Measurements from ENCODE around the gene NUMA1. TPM values are rescaled to one million over a fixed set of nuclear protein-coding genes. Genes with fewer than 3 reads are reported as not detected.

The NUMA1 gene
- total and polyA plus RNA-seq, 2 of the 8 experiments (the other 6 are each of a cell fraction or from before 2014, with no cell fraction given): 101 to 107 TPM

GRCh38 chr11:72103754-72104167 is 23.4 kb upstream of the NUMA1 start:
- FAIRE-seq (no peak), DNase-seq (ENCODE audit: low read depth in 1 of 2, low spot score in 2 of 2) (no peak)
- peak overlapping the region; percentile 70 for H4K91ac ChIP-seq (replicated peaks; ENCODE audit: insufficient read length, low read length)
- H2AFZ ChIP-seq (ENCODE audit: low read length): 0 out of 2 replicates have a peak overlapping the region, but pooled peaks have one; percentile 70
- ChIA-PET CTCF (ENCODE audit: partially characterized antibody) (interaction anchor here (1.2 kb wide), 2 partner anchors 14 to 29 kb away, joined by 3 read pairs; no protein-coding TSS in a partner anchor), POLR2A (ENCODE audit: partially characterized antibody) (interaction anchor here (1.1 to 14.4 kb wide), 5 partner anchors 9 to 328 kb away, joined by 3 to 144 read pairs (median 41); partner anchors contain the start of genes ANAPC15, INPPL1 and LRRC51)
- peak overlapping the region; percentile 80 to 91 for H3K4me2 ChIP-seq (ENCODE audit: insufficient read depth in 1 of 2, low read depth in 2 of 2, low read length in 2 of 2)
- peak overlapping the region; percentile 97 for H4K8ac ChIP-seq (ENCODE audit: extremely low read depth, insufficient read depth, low read length)
- peaks cover 10 to 34% of the 10 kb centered on the region in 2 experiments for H3K79me2 ChIP-seq (ENCODE audit: control insufficient read depth in 1 of 2, insufficient read depth in 2 of 2, low read length in 2 of 2)
- peaks cover 8 to 12% (median 9%) of the 10 kb centered on the region in 4 experiments; a peak in 7 of 8 replicates for H3K36me3 ChIP-seq (ENCODE audit: control insufficient read depth in 2 of 4, insufficient read depth in 4 of 4, low read length in 3 of 4)
- TF ChIP-seq POU5F1 (IDR thresholded peaks at IDR 0.05; ENCODE audit: low read depth, low read length) (no peak), ZNF274 (IDR thresholded peaks at IDR 0.05; ENCODE audit: borderline replicate concordance, extremely low read depth, low read length) (no peak), CBX8 (IDR thresholded peaks at IDR 0.05; ENCODE audit: borderline replicate concordance, low read depth, low read length) (no peak), CHD2 (IDR thresholded peaks at IDR 0.05; ENCODE audit: low read length) (no peak), SUZ12 (IDR thresholded peaks at IDR 0.05; ENCODE audit: low read length) (no peak), SP2 (IDR thresholded peaks at IDR 0.05; ENCODE audit: low read length) (no peak), CBX5 (IDR thresholded peaks at IDR 0.05; ENCODE audit: low read depth, low read length) (no peak), NANOG (IDR thresholded peaks at IDR 0.05; ENCODE audit: insufficient read depth, low read depth, low read length, poor library complexity, severe bottlenecking) (no peak), ASH2L (IDR thresholded peaks at IDR 0.05; ENCODE audit: low read length) (no peak), FOSL1 (IDR thresholded peaks at IDR 0.05; ENCODE audit: insufficient read depth, low read depth, low read length) (no peak), TCF12 (IDR thresholded peaks at IDR 0.05; ENCODE audit: low read depth, low read length) (no peak)
- H2BK15ac ChIP-seq (ENCODE audit: low read length): no peak overlapping the region
- peak overlapping the region; percentile 49 for H4K5ac ChIP-seq (ENCODE audit: insufficient read length, low read depth, low read length)
- H3K27me3 ChIP-seq (replicated peaks in 1 of 4; ENCODE audit: control insufficient read depth in 3 of 4, extremely low read depth in 1 of 4, insufficient read depth in 3 of 4, low read length in 3 of 4): no peaks in the 10 kb centered on the region
- H3K79me1 ChIP-seq (ENCODE audit: low read depth, low read length): peaks cover 13% of the 10 kb centered on the region
- peaks cover 6% of the 10 kb centered on the region for H3K23me2 ChIP-seq (ENCODE audit: low read depth, low read length)
- H3K14ac ChIP-seq (ENCODE audit: insufficient read length): no peak overlapping the region
- H3K27ac ChIP-seq (ENCODE audit: low read depth, low read length): peak overlapping the region; percentile 82
- peak overlapping the region; percentile 41 for H2BK12ac ChIP-seq (ENCODE audit: low read depth, low read length)
- no peak overlapping the region for H2BK20ac ChIP-seq (ENCODE audit: low read length)
- H3K18ac ChIP-seq (ENCODE audit: extremely low read depth, low read length): no peak overlapping the region
- H3K4me1 ChIP-seq (replicated peaks in 1 of 4; ENCODE audit: control insufficient read depth in 3 of 4, insufficient read depth in 4 of 4, low read length in 3 of 4): peaks cover 3 to 14% (median 5%) of the 10 kb centered on the region in 4 experiments; a peak in 6 of 7 replicates
- H3K9me3 ChIP-seq (ENCODE audit: insufficient read depth in 2 of 2, low read depth in 1 of 2, low read length in 1 of 2): no peaks in the 10 kb centered on the region
- H4K20me1 ChIP-seq (replicated peaks in 1 of 2; ENCODE audit: control insufficient read depth in 1 of 2, insufficient read depth in 2 of 2, low read length in 2 of 2): peaks cover 0 to 7% of the 10 kb centered on the region in 2 experiments
- H3K23ac ChIP-seq (ENCODE audit: insufficient read length): no peak overlapping the region
- peak overlapping the region; percentile 69 for H3K4ac ChIP-seq (replicated peaks; ENCODE audit: insufficient read length, low read depth, low read length)
- H2BK5ac ChIP-seq (ENCODE audit: low read depth, low read length): peak overlapping the region; percentile 79; the same call in 1 of the 2 replicates
- no peak overlapping the region for H2AK5ac ChIP-seq (ENCODE audit: low read depth, low read length)
- no peak overlapping the region for H3K56ac ChIP-seq (replicated peaks; ENCODE audit: insufficient read length, low read depth, low read length)
- H3K9ac ChIP-seq (replicated peaks in 1 of 4; ENCODE audit: extremely low read depth in 1 of 4, low read depth in 3 of 4, low read length in 3 of 4): peak overlapping the region in 3 of 4 experiments; percentile 51 to 73 (median 59); a peak in 6 of 7 replicates
- WGBS, 2 experiments (ENCODE audit: extremely low coverage in 1 of 2, insufficient coverage in 1 of 2, insufficient read length in 1 of 2, insufficient replicate concordance in 2 of 2, low coverage in 1 of 2, low lambda C conversion rate in 2 of 2, missing lambda C conversion rate in 1 of 2): 80% methylated on average over 11 of the region's 11 CpGs; no CpG with 5 or more reads in 1 of the 2 experiments
- H3K4me3 ChIP-seq (ENCODE audit: extremely low read depth in 1 of 4, insufficient read depth in 2 of 4, low read depth in 3 of 4, low read length in 4 of 4): peak overlapping the region; percentile 16 to 53 (median 30); a peak in 5 of 8 replicates
- no peak overlapping the region for H2BK120ac ChIP-seq (replicated peaks; ENCODE audit: low read depth, low read length)
